SW 1271 (cell line): Measurements from ENCODE around the gene DCAF4L1.

ENCODE experiments used
- DNase-seq, 2 experiments: peaks; one replicate each; lab custom pipeline; 2025; lab: John Stamatoyannopoulos, UW

The DCAF4L1 gene

GRCh38 chr4:41990365-41991111 is 9.0 kb downstream of the DCAF4L1 start, which contains the start of gene SLC30A9:
TSS of gene SLC30A9 (plus strand) at chr4:41990530. CDS start at chr4:41990652, 122 bp downstream.
- DNase-seq, result peak; percentile 81 to 92

- DNase-seq, result no peak
Observed at GRCh38 chr4:41991916-41992767, 10.6 kb downstream of the DCAF4L1 start.

- no peak for DNase-seq
Observed at GRCh38 chr4:41992967-41993857, 11.7 kb downstream of the DCAF4L1 start.

- DNase-seq, result no peak
Observed at GRCh38 chr4:41994461-41994985, 13.0 kb downstream of the DCAF4L1 start.

- no peak for DNase-seq
Observed at GRCh38 chr4:41998019-41998418, 16.5 kb downstream of the DCAF4L1 start.

GRCh38 chr4:41999321-41999720 is 17.8 kb downstream of the DCAF4L1 start:
- no peak for DNase-seq

GRCh38 chr4:42008011-42008786 is 26.6 kb downstream of the DCAF4L1 start:
- no peak for DNase-seq

- no peak for DNase-seq
Observed at GRCh38 chr4:42015438-42015837, 33.9 kb downstream of the DCAF4L1 start.

- DNase-seq, result no peak
Observed at GRCh38 chr4:42018451-42018850, 36.9 kb downstream of the DCAF4L1 start.
